Kidney (tissue), 14 donors: ENCODE data around the gene TSPAN3. TPM values are rescaled to one million over a fixed set of nuclear protein-coding genes. Genes with fewer than 3 reads are reported as not detected.

ENCODE experiments used
- DNase-seq, 5 donors: peaks; one replicate each; pipeline ENCODE4 v3.0.0-alpha.2; 2013 to 2020
- FAIRE-seq: peaks from 2 replicates; lab custom pipeline; 2012; peaks lifted over from hg19 to GRCh38; lab: Jason Lieb, UNC
- H3K27ac ChIP-seq, 2 donors: one replicate each; pipeline ENCODE4 v1.7.0; 2013; ENCODE audit warnings: low read depth in 2 of 2, low read length in 2 of 2, inconsistent platforms in 1 of 2
- H3K27me3 ChIP-seq: one replicate; pipeline ENCODE4 v1.7.1; 2013; ENCODE audit warnings: low read length, inconsistent platforms; ENCODE audit not compliant: control insufficient read depth, insufficient read depth
- H3K36me3 ChIP-seq, 3 donors: one replicate each; pipeline versions ENCODE4 v1.7.0 to v1.7.1; 2013; ENCODE audit warnings: low read length in 3 of 3, control low read depth in 1 of 3, inconsistent platforms in 1 of 3; ENCODE audit not compliant: insufficient read depth in 3 of 3, control insufficient read depth in 2 of 3
- H3K4me1 ChIP-seq, 3 donors: one replicate each; pipeline versions ENCODE4 v1.7.0 to v1.7.1; 2013; ENCODE audit warnings: low read length in 3 of 3, inconsistent platforms in 1 of 3, low read depth in 1 of 3; ENCODE audit not compliant: control insufficient read depth in 2 of 3, insufficient read depth in 2 of 3
- H3K4me3 ChIP-seq, 3 donors: one replicate each; pipeline versions ENCODE4 v1.7.0 to v1.8.1; 2013; ENCODE audit warnings: low read length in 3 of 3, control low read depth in 1 of 3, inconsistent platforms in 1 of 3
- H3K9ac ChIP-seq, 3 donors: one replicate each; pipeline versions ENCODE4 v1.7.0 to v1.7.1; 2013; ENCODE audit warnings: low read length in 3 of 3, control low read depth in 1 of 3, inconsistent platforms in 1 of 3
- H3K9me3 ChIP-seq, 3 donors: one replicate each; pipeline versions ENCODE4 v1.7.0 to v1.7.1; 2013; ENCODE audit warnings: low read length in 3 of 3, control low read depth in 1 of 3, inconsistent platforms in 1 of 3; ENCODE audit not compliant: control insufficient read depth in 2 of 3, insufficient read depth in 1 of 3
- CTCF ChIP-seq: IDR thresholded peaks from 3 replicates; pipeline ENCODE4 v1.5.1; 2012; ENCODE audit warnings: mild to moderate bottlenecking, moderate library complexity, borderline replicate concordance; ENCODE audit not compliant: insufficient read depth; ENCODE audit errors: extremely low read depth
- intact Hi-C: fragments of 100-400 bp; cut with DNase I; formaldehyde crosslinking; loops from one replicate; pipeline ENCODE4 v1.11.1; 2022
- polyA plus RNA-seq: library from polyadenylated mRNA; stranded (reverse); fragments of 350-450 nt; fragmentation: Illumina TruSeq; extraction: RNeasy Lipid Tissue Mini Kit (QIAGEN cat#74804); gene quantifications from one replicate; pipeline ENCODE4 v1.2.3, GENCODE V29; 2014; ENCODE audit warnings: low read depth, low replicate concordance; ENCODE audit not compliant: insufficient read depth
- total RNA-seq: library from RNA; stranded (reverse); fragmentation: NEBNext Ultra II Directional; extraction: Animal tissue kit (Norgen Biotek cat#: 25700); gene quantifications from one replicate; pipeline ENCODE4 v1.2.1, GENCODE V29; 2021
- donor health status: control.
- donor health status: control.
- donor health status: control.
- donor health status: control.
- donor health status: control.
- donor health status: DM: yes; HTN: yes; CAD: no.
- donor health status: Normal renal cell carcinoma (clear cell type).

The TSPAN3 gene
- total and polyA plus RNA-seq, 2 donors from 2014 or later = 245 to 273 TPM

DNA sequence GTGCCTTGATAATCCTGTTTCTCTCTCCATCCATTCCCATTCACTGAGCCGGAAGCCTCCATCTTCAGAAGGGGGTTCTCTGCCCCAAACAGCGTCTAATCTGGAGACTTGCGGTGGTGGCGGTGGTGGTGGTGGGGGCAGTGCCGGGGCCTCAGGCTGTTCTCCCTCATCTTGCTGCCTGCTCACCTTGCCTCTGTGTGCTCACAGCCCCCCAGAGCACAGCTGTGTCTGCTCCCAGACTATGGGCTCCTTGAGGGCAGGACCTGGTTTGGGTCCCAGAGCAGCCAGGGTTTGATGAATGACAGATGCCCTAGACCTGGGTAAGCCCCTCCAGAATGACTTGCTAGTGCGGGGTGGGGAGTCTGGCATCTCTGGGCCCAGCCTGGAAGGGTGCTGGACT, 76.4 kb downstream of the TSPAN3 start:
- Histone ChIP-seq H3K9ac (no peak overlapping the region), H3K36me3 (no peaks in the 10 kb centered on the region), H3K27ac (peak overlapping the region in 1 of 2 donors; percentile 41), H3K9me3 (no peaks in the 10 kb centered on the region), H3K4me1 (no peaks in the 10 kb centered on the region), H3K27me3 (no peaks in the 10 kb centered on the region), H3K4me3 (no peak overlapping the region)
- intact Hi-C loops = no loop called here
- TF ChIP-seq CTCF = no peak
- FAIRE-seq = no peak
- peak in 1 of 5 donors; percentile 59 for DNase-seq

DNA sequence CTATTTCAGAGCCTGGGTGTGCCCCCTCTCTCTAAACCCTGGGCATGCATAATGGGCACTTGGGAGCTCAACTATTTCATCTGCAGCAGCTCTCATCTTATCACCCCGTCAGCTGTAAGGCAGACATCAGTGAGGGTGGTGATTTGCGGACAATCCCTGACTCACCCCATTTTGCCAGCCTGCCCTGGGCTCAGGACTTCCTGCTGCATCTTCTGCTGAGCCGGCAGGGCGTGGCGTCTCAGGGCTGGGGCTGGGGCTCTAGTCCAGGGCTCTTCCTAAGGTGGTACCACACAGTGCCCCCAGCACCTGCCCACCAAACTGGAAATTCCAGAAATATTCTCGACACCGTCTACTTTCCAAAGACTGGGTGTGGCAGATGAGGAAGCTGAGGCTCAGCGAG, 76.9 kb downstream of the TSPAN3 start:
- peaks cover 0 to 3% (median 0%) of the 10 kb centered on the region in 3 donors for H3K4me1 ChIP-seq
- TF ChIP-seq CTCF = no peak
- H3K36me3 ChIP-seq = no peaks in the 10 kb centered on the region
- H3K27ac ChIP-seq = no peak overlapping the region
- H3K27me3 ChIP-seq = no peaks in the 10 kb centered on the region
- intact Hi-C loops = no loop called here
- FAIRE-seq (no peak), DNase-seq (peak in 1 of 5 donors; percentile 76)
- no peaks in the 10 kb centered on the region for H3K9me3 ChIP-seq
- no peak overlapping the region for H3K9ac ChIP-seq
- H3K4me3 ChIP-seq = no peak overlapping the region

DNA sequence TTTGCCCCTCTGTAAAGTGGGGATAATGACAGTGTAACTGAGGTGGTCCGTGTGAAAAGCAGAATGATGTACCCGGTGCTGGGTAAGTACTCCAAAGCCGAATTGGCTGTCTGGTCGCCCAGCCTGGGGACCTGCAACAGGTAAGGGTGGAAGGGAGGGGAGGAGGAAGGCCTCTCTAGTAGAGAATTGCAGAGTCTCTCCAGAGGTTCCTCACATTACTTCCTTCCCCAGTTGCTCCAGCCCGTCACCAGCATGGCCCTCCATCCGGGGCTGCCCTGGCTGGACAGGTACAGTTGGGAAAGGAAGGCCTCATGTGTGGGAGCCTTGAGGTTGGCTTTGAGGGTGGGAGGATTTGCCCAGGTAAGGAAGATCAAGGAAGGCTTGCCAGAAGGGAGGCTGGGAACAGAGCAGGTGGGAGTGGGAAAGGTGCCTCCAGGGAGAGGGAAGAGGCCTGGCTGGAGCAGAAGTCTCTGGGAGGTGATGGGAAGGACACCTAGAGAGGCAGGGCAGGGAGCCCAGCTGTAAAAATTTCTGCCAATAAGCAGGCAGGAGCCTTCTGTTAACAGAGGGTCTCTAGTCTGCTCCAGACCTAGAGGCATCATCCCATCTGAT, 77.7 kb downstream of the TSPAN3 start:
- Histone ChIP-seq H3K4me3 (no peak overlapping the region), H3K4me1 (peaks cover 0 to 3% (median 0%) of the 10 kb centered on the region in 3 donors), H3K27me3 (no peaks in the 10 kb centered on the region), H3K9me3 (no peaks in the 10 kb centered on the region), H3K36me3 (no peaks in the 10 kb centered on the region), H3K9ac (no peak overlapping the region), H3K27ac (no peak overlapping the region)
- no peak for DNase-seq
- TF ChIP-seq CTCF = no peak
- intact Hi-C loops = no loop called here
- no peak for FAIRE-seq
